Mononuclear cell (primary cell): Measurements from ENCODE around the gene TNFSF15. TPM values are rescaled to one million over a fixed set of nuclear protein-coding genes. Genes with fewer than 3 reads are reported as not detected.

ENCODE experiments used
- H3K27me3 ChIP-seq: 2 replicates; pipeline ENCODE4 v1.6.0; 2011; ENCODE audit warnings: low read length, control low read depth; ENCODE audit not compliant: insufficient read depth
- H3K4me1 ChIP-seq: 2 replicates; pipeline ENCODE4 v1.5.1; 2011; ENCODE audit warnings: mild to moderate bottlenecking, low read length, control low read depth; ENCODE audit not compliant: insufficient read depth
- H3K4me3 ChIP-seq: 2 replicates; pipeline ENCODE4 v1.5.1; 2011; ENCODE audit warnings: mild to moderate bottlenecking, low read length, moderate library complexity
- H3K9me3 ChIP-seq: 2 replicates; pipeline ENCODE4 v1.5.1; 2011; ENCODE audit warnings: low read depth, mild to moderate bottlenecking, control low read depth, low read length
- total RNA-seq: library from RNA; depleted of rRNA; stranded (reverse); fragments of >200 nt; gene quantifications from one replicate; pipeline ENCODE4 v1.2.3, GENCODE V29; 2012

The TNFSF15 gene
- 2.9 TPM for total RNA-seq

GRCh38 chr9:114805670-114806525, at the start of gene TNFSF15:
TSS of gene TNFSF15 (minus strand) at chr9:114806039. CDS start at chr9:114806012, 27 bp downstream.
- Histone ChIP-seq H3K4me1 (peaks cover 21% of the 10 kb centered on the region), H3K4me3 (peak within 1 kb of the TSS; percentile 2), H3K27me3 (no peaks in the 10 kb centered on the region), H3K9me3 (no peaks in the 10 kb centered on the region)

GRCh38 chr9:114855488-114855887, 49.6 kb upstream of the TNFSF15 start:
- no peaks in the 10 kb centered on the region for H3K9me3 ChIP-seq
- H3K4me3 ChIP-seq = no peak overlapping the region

GRCh38 chr9:114854736-114855355, 49.0 kb upstream of the TNFSF15 start:
- H3K4me1 ChIP-seq = peaks cover 26% of the 10 kb centered on the region
- no peak overlapping the region for H3K4me3 ChIP-seq
- H3K9me3 ChIP-seq = no peaks in the 10 kb centered on the region
- no peaks in the 10 kb centered on the region for H3K27me3 ChIP-seq

More at GRCh38 chr9:114855488-114855887, 49.6 kb upstream of the TNFSF15 start:
- Histone ChIP-seq H3K27me3 (no peaks in the 10 kb centered on the region), H3K4me1 (peaks cover 26% of the 10 kb centered on the region)

- no peaks in the 10 kb centered on the region for H3K9me3 ChIP-seq
- H3K4me3 ChIP-seq = no peak overlapping the region
- peaks cover 26% of the 10 kb centered on the region for H3K4me1 ChIP-seq
- H3K27me3 ChIP-seq = no peaks in the 10 kb centered on the region
Observed at GRCh38 chr9:114853071-114853855, 47.4 kb upstream of the TNFSF15 start.

GRCh38 chr9:114852050-114852594, 46.3 kb upstream of the TNFSF15 start:
- Histone ChIP-seq H3K4me3 (no peak overlapping the region), H3K9me3 (no peaks in the 10 kb centered on the region), H3K4me1 (peaks cover 26% of the 10 kb centered on the region), H3K27me3 (no peaks in the 10 kb centered on the region)

GRCh38 chr9:114851306-114851705, 45.5 kb upstream of the TNFSF15 start:
- Histone ChIP-seq H3K4me1 (peaks cover 26% of the 10 kb centered on the region), H3K4me3 (no peak overlapping the region), H3K9me3 (no peaks in the 10 kb centered on the region), H3K27me3 (no peaks in the 10 kb centered on the region)

- H3K9me3 ChIP-seq = no peaks in the 10 kb centered on the region
- no peaks in the 10 kb centered on the region for H3K27me3 ChIP-seq
- H3K4me1 ChIP-seq = peaks cover 26% of the 10 kb centered on the region
- H3K4me3 ChIP-seq = no peak overlapping the region
Observed at GRCh38 chr9:114850871-114851270, 45.0 kb upstream of the TNFSF15 start.

GRCh38 chr9:114849450-114849849, 43.6 kb upstream of the TNFSF15 start:
- Histone ChIP-seq H3K9me3 (no peaks in the 10 kb centered on the region), H3K4me1 (peaks cover 26% of the 10 kb centered on the region), H3K27me3 (no peaks in the 10 kb centered on the region), H3K4me3 (no peak overlapping the region)

GRCh38 chr9:114847492-114848417, 41.9 kb upstream of the TNFSF15 start:
- no peaks in the 10 kb centered on the region for H3K9me3 ChIP-seq
- no peaks in the 10 kb centered on the region for H3K27me3 ChIP-seq
- peaks cover 21% of the 10 kb centered on the region for H3K4me1 ChIP-seq
- H3K4me3 ChIP-seq = no peak overlapping the region

GRCh38 chr9:114845373-114845772, 39.5 kb upstream of the TNFSF15 start:
- Histone ChIP-seq H3K4me1 (no peaks in the 10 kb centered on the region), H3K27me3 (no peaks in the 10 kb centered on the region), H3K9me3 (no peaks in the 10 kb centered on the region), H3K4me3 (no peak overlapping the region)

- H3K9me3 ChIP-seq = no peaks in the 10 kb centered on the region
- no peaks in the 10 kb centered on the region for H3K4me1 ChIP-seq
- H3K4me3 ChIP-seq = no peak overlapping the region
- no peaks in the 10 kb centered on the region for H3K27me3 ChIP-seq
Observed at GRCh38 chr9:114844766-114845165, 38.9 kb upstream of the TNFSF15 start.

GRCh38 chr9:114837923-114838322, 32.1 kb upstream of the TNFSF15 start:
- H3K9me3 ChIP-seq = no peaks in the 10 kb centered on the region
- no peaks in the 10 kb centered on the region for H3K27me3 ChIP-seq
- no peak overlapping the region for H3K4me3 ChIP-seq
- H3K4me1 ChIP-seq = peaks cover 7% of the 10 kb centered on the region

GRCh38 chr9:114836769-114837168, 30.9 kb upstream of the TNFSF15 start:
- Histone ChIP-seq H3K4me3 (no peak overlapping the region), H3K27me3 (no peaks in the 10 kb centered on the region), H3K4me1 (peaks cover 7% of the 10 kb centered on the region), H3K9me3 (no peaks in the 10 kb centered on the region)

- no peak overlapping the region for H3K4me3 ChIP-seq
- H3K4me1 ChIP-seq = peaks cover 7% of the 10 kb centered on the region
- no peaks in the 10 kb centered on the region for H3K9me3 ChIP-seq
- no peaks in the 10 kb centered on the region for H3K27me3 ChIP-seq
Observed at GRCh38 chr9:114834386-114834785, 28.5 kb upstream of the TNFSF15 start.
